ENCODE results near the gene SNX27.

- no peak for TF ChIP-seq TAF1 (IDR thresholded peaks at IDR 0.05; ENCODE audit: borderline replicate concordance, insufficient read depth, low read length)
- TF ChIP-seq SIN3A (IDR thresholded peaks at IDR 0.05; ENCODE audit: borderline replicate concordance, insufficient read depth, low read length) = no peak
- TF ChIP-seq POLR2AphosphoS5 (IDR thresholded peaks at IDR 0.05; ENCODE audit: low read depth, low read length) = no peak
- TF ChIP-seq REST (IDR thresholded peaks at IDR 0.05; ENCODE audit: insufficient read depth in 1 of 2, low read depth in 2 of 2, low read length in 2 of 2) = no peak
These were observed 26.4 kb downstream of the SNX27 start for GRCh38 chr1:151638074-151638775.
